HepG2 (cell line): ENCODE data around the gene CFAP54.

Experiments used
- BHLHE40 ChIP-seq: IDR thresholded peaks from 2 replicates; pipeline ENCODE4 v1.6.1; 2011; ENCODE audit warnings: low read length, improper control_type of control experiment
- CEBPB ChIP-seq: IDR thresholded peaks from 2 replicates; pipeline ENCODE4 v1.6.1; 2011; ENCODE audit warnings: low read depth, low read length, improper control_type of control experiment, borderline replicate concordance
- NFYB ChIP-seq: sonication (generic); formaldehyde crosslinking; IDR thresholded peaks from 2 replicates; pipeline ENCODE4 v1.4.0; 2020; ENCODE audit warnings: missing genetic modification reagents
- SATB2 ChIP-seq: sonication (generic); formaldehyde crosslinking; IDR thresholded peaks from 2 replicates; pipeline ENCODE4 v1.5.0; 2020; ENCODE audit warnings: missing genetic modification reagents
- ZBTB3 ChIP-seq: sonication (generic); formaldehyde crosslinking; IDR thresholded peaks from 2 replicates; pipeline ENCODE4 v1.4.0; 2020; ENCODE audit warnings: low read depth, mild to moderate bottlenecking, moderate library complexity, missing genetic modification reagents, borderline replicate concordance
- ZBTB33 ChIP-seq: sonication (generic); formaldehyde crosslinking; IDR thresholded peaks from 2 replicates; pipeline ENCODE4 v1.4.0; 2020; ENCODE audit warnings: missing genetic modification reagents
- ZBTB8A ChIP-seq: sonication (generic); formaldehyde crosslinking; IDR thresholded peaks from 2 replicates; pipeline ENCODE4 v1.4.0; 2020; ENCODE audit warnings: mild to moderate bottlenecking, low read depth, missing genetic modification reagents, borderline replicate concordance
- ZNF879 ChIP-seq: sonication (generic); formaldehyde crosslinking; IDR thresholded peaks from 2 replicates; pipeline ENCODE4 v1.8.1; 2023; ENCODE audit warnings: missing genetic modification reagents
- ZZZ3 ChIP-seq: sonication (generic); formaldehyde crosslinking; IDR thresholded peaks from 2 replicates; pipeline ENCODE4 v1.4.0; 2020; ENCODE audit warnings: missing genetic modification reagents, mild to moderate bottlenecking, borderline replicate concordance

DNA sequence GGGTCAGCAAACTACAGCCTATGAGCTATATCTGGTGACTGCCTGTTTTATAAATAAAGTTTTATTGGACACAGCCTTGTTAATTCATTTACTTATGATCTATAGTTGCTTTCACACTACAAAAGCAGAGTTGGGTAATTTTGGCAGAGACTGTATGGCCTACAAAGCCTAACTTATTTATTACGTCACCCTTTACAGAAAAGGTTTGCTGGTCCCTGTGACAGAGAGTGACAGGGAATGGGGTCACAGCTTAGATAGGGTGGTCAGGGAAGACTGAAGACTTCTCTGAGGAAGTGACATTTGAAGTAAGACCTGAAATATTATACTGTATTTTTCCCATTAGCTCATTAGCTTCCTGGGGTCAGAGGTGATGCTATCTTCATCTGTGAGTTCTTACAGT, 342.0 kb downstream of the CFAP54 start:
- TF ChIP-seq ZBTB33 (CRISPR knock-in tag) (no peak), ZBTB8A (CRISPR knock-in tag) (no peak), ZBTB3 (no peak), ZNF879 (CRISPR knock-in tag) (no peak), CEBPB (no peak), BHLHE40 (no peak), SATB2 (CRISPR knock-in tag) (no peak), NFYB (no peak), ZZZ3 (no peak)
